ENCODE measurements around the gene AKAP7. TPM values are rescaled to one million over a fixed set of nuclear protein-coding genes. Genes with fewer than 3 reads are reported as not detected.
"Not testable (repeated sequence)": the region's sequence is repeated elsewhere in the genome, so short reads cannot be mapped to it uniquely, and the experiment has no call there.

Gene AKAP7
- total RNA-seq, 1 donor from 2014 or later = 10.9 TPM

- no peak for TF ChIP-seq CTCF (IDR thresholded peaks at IDR 0.05; ENCODE audit: borderline replicate concordance)
- DNase-seq = no peak
- Histone ChIP-seq H3K9me3 (replicated peaks) (no peaks in the 10 kb centered on the region), H3K27me3 (ENCODE audit: low read depth) (no peaks in the 10 kb centered on the region), H3K4me1 (peaks cover 19% of the 10 kb centered on the region), H3K36me3 (no peaks in the 10 kb centered on the region), H3K27ac (replicated peaks) (no peak overlapping the region), H3K4me3 (no peak overlapping the region)
- intact Hi-C loops (cut with micrococcal nuclease) = no loop called here
These were observed 157.1 kb downstream of the AKAP7 start for GRCh38 chr6:131292145-131292938.

GRCh38 chr6:131293472-131293911 lies 158.2 kb downstream of the AKAP7 start:
- peaks cover 19% of the 10 kb centered on the region for H3K4me1 ChIP-seq
- H3K36me3 ChIP-seq = no peaks in the 10 kb centered on the region
- H3K4me3 ChIP-seq = no peak overlapping the region
- intact Hi-C loops (cut with micrococcal nuclease) = no loop called here
- no peaks in the 10 kb centered on the region for H3K9me3 ChIP-seq (replicated peaks)
- H3K27me3 ChIP-seq (ENCODE audit: low read depth) = no peaks in the 10 kb centered on the region
- no peak overlapping the region for H3K27ac ChIP-seq (replicated peaks)
- no peak for TF ChIP-seq CTCF (IDR thresholded peaks at IDR 0.05; ENCODE audit: borderline replicate concordance)
- no peak for DNase-seq

GRCh38 chr6:131295081-131295480 lies 159.8 kb downstream of the AKAP7 start:
- no peak overlapping the region for H3K4me3 ChIP-seq
- H3K27ac ChIP-seq (replicated peaks) = no peak overlapping the region
- H3K4me1 ChIP-seq = peaks cover 19% of the 10 kb centered on the region

GRCh38 chr6:131300826-131301225 lies 165.6 kb downstream of the AKAP7 start:
- H3K36me3 ChIP-seq; H3K27ac ChIP-seq (replicated peaks); DNase-seq; H3K4me1 ChIP-seq; H3K4me3 ChIP-seq; intact Hi-C loops (cut with micrococcal nuclease); H3K27me3 ChIP-seq (ENCODE audit: low read depth); H3K9me3 ChIP-seq (replicated peaks): not testable (repeated sequence)

More at GRCh38 chr6:131295081-131295480, 159.8 kb downstream of the AKAP7 start:
- no peak for TF ChIP-seq CTCF (IDR thresholded peaks at IDR 0.05; ENCODE audit: borderline replicate concordance)
- no peaks in the 10 kb centered on the region for H3K27me3 ChIP-seq (ENCODE audit: low read depth)
- intact Hi-C loops (cut with micrococcal nuclease) = no loop called here
- no peaks in the 10 kb centered on the region for H3K36me3 ChIP-seq
- no peaks in the 10 kb centered on the region for H3K9me3 ChIP-seq (replicated peaks)
- no peak for DNase-seq

GRCh38 chr6:131303338-131303930 lies 168.2 kb downstream of the AKAP7 start:
- no peak overlapping the region for H3K4me3 ChIP-seq
- H3K9me3 ChIP-seq (replicated peaks) = no peaks in the 10 kb centered on the region
- H3K4me1 ChIP-seq = no peaks in the 10 kb centered on the region
- H3K27ac ChIP-seq (replicated peaks) = no peak overlapping the region
- no peak for TF ChIP-seq CTCF (IDR thresholded peaks at IDR 0.05; ENCODE audit: borderline replicate concordance)
- no peaks in the 10 kb centered on the region for H3K36me3 ChIP-seq
- no peak for DNase-seq
- intact Hi-C loops (cut with micrococcal nuclease) = no loop called here
- H3K27me3 ChIP-seq (ENCODE audit: low read depth) = no peaks in the 10 kb centered on the region

Measured in left ventricle myocardium inferior (tissue), 1 donor.